RWPE1 (cell line): ENCODE measurements around the gene FAM184A.

Source experiments
- CTCF ChIA-PET: fragments of 350-600 bp; sonication (Branson Sonifier 250); formaldehyde crosslinking; extraction: SDS; loops from one replicate; lab custom pipeline; 2021; lab: Yijun Ruan, JAX
- POLR2A ChIA-PET: fragments of 400-600 bp; formaldehyde crosslinking; extraction: SDS; loops from one replicate; lab custom pipeline; 2020; ENCODE audit warnings: antibody characterized with exemption; ENCODE audit not compliant: low non-redundant PET; lab: Yijun Ruan, JAX
- DNase-seq: peaks from one replicate; pipeline ENCODE4 v3.0.0; 2012; ENCODE audit warnings: low spot score
- H3K27ac ChIP-seq: fragments of 450-650 bp; 2 replicates; pipeline ENCODE4 v1.5.1; 2017
- TF ChIP-seq, protein P1 (sequence below): fragments of 450-650 bp; conservative IDR thresholded peaks from 2 replicates; pipeline ENCODE4 v1.5.1; 2017; ENCODE audit warnings: low read depth, mild to moderate bottlenecking

FAM184A gene

DNA sequence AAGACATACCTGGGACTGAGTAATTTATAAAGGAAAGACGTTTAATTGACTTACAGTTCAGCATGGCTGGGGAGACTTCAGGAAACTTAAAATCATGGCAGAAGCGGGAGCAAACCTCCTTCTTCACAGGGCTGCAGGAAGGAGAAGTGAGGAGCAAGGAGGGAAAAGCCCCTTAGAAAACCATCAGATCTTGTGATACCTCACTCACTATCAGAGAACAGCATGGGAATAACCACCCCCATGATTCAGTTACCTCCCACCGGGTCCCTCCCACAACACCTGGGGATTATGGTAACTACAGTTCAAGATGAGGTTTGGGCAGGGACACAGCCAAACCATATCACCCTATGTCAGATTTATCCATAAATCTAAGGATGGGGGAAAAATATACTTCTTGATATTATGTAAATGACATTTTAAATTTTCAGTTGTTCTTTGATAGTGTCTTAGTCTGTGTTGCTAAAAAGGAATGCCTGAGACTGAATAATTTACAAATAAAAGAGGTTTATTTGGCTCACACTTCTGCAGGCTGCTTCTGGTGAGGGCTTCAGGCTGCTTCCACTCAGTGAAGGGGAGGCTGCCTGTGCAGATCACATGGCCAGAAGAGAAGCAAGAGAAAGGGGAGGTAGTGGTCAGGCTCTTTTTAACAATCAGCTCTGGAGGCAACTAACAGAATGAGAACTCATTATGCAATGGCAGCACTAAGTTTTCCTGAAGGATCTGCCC lies 142.3 kb downstream of the FAM184A start:
- POLR2A ChIA-PET: no interaction called here
- DNase-seq: no peak
- CTCF ChIA-PET: no interaction called here
- no peak overlapping the region for H3K27ac ChIP-seq
- TF ChIP-seq, protein P1, sequence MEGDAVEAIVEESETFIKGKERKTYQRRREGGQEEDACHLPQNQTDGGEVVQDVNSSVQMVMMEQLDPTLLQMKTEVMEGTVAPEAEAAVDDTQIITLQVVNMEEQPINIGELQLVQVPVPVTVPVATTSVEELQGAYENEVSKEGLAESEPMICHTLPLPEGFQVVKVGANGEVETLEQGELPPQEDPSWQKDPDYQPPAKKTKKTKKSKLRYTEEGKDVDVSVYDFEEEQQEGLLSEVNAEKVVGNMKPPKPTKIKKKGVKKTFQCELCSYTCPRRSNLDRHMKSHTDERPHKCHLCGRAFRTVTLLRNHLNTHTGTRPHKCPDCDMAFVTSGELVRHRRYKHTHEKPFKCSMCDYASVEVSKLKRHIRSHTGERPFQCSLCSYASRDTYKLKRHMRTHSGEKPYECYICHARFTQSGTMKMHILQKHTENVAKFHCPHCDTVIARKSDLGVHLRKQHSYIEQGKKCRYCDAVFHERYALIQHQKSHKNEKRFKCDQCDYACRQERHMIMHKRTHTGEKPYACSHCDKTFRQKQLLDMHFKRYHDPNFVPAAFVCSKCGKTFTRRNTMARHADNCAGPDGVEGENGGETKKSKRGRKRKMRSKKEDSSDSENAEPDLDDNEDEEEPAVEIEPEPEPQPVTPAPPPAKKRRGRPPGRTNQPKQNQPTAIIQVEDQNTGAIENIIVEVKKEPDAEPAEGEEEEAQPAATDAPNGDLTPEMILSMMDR: no peak

DNA sequence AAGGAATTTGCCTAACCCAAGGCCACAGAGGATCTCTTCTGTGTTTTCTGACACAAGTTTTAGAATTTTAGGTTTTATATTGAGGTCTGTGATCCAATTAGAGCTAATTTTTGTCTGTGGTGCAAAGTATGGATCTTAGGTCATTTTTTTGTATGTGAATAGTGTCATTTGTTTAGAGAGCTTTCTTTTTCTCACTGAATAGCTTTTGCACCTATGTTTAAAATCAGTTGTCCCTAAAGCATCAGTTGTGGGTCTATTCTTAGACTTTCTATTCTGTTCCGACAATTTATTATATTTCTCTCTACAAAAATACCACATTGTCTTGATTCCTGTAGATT lies 143.2 kb downstream of the FAM184A start:
- TF ChIP-seq, protein P1: no peak
- no peak for DNase-seq
- H3K27ac ChIP-seq: peak overlapping the region; percentile 96
- ChIA-PET CTCF (interaction anchor here (0.5 kb wide), 1 partner anchor 336 kb away, joined by 3 read pairs; no protein-coding TSS in a partner anchor), POLR2A (no interaction called here)

DNA sequence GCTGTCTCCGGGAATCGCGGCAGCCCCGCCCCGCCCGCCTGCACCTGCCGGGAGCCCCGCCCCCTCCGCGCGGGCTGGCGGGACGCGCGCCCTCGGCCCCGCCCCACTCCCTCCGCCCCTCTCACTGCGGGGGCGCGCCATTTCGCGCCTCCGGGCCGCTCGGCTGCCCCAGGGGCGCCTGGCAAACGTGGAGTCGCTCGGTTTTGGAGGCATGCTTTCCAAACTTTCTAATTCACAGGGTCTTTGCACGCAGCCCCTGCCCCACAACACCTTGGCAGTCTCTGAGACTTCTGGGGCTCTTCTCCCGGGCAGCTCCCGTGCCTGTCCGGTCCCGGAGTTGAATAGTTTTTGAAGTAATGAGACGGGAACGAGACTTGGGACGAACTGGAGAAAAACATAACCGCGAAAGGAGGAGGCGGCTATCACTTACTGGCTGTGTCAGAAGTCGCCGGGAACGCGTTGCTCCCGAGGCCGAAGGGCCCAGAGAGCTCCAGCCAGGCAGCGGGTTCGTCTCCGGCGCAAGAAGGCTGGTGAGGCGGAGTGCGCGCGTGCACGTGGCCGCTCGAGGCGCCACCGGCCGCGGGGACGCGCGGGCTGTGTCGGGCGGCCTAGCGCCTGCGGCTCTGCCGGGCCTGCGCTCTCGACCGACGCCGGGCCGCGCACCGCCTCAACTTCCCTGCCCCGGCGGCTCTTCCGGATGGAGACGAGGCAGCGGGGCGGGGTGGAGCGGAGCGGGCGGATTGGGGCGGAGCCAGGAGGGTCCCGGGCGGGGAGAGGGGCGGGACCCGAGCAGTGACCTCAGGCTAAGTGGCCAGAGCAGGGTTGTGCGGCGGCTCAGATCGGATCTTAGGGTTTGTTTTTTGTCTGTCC lies 143.8 kb downstream of the FAM184A start, which contains the start of gene MCM9:
Gene MCM9 (minus strand): TSS at position 699 of the 870 bp plus-strand sequence. CDS start 3,436 bp downstream, outside the sequence.
- TF ChIP-seq, protein P1: no peak
- peak; percentile 92 for DNase-seq
- CTCF ChIA-PET: interaction anchor here (0.5 kb wide), 1 partner anchor 337 kb away, joined by 3 read pairs; no protein-coding TSS in a partner anchor
- POLR2A ChIA-PET: no interaction called here
- peak within 1 kb of the TSS; percentile 96 for H3K27ac ChIP-seq

DNA sequence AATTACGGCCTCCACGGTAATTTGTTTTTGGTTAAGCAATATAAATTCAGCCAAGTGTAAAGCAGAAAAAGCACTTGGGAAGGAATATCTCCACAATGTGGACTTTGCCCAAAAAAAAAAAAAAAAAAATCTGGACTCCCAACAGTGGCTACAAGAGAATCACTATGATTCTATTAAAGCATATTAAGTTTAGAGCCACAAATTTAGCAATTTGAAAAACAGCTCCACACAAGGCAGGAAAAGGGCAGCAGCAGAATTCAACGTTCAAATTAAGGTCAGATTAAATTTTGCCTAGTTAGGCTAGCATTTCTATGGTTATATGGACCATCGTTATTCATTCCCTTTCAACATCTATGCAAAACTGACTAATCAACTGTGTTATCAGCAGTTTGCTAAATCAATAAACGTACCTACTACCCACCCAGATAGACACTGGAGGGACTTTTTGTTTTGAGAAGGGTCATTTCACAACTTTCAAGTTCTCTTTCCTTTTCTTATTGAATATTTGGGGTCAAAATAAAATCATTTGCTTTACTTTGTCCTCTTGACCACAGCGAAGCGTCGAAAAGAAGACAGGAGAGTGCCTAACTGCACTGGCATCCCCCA lies 144.5 kb downstream of the FAM184A start:
- CTCF ChIA-PET: no interaction called here

DNA sequence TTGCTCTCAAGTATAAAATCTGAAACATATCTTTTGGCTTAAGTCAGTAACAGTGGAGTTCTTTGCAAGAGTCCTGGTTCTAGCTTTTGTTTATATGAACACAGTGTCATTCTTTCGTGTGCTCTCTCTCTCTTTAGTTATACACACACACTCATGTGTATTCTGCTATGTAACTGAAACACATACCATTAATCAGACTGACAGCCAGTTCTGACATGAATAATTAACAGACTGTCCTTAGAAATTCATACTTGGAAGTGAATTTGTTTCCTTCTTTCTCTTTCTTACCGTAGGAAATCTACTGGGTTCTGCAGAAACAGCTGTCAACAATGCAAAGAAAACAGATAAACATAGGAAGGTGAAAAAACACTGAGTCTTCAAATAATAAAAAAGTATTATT lies 146.0 kb downstream of the FAM184A start:
- DNase-seq: no peak
- no peak overlapping the region for H3K27ac ChIP-seq
- ChIA-PET POLR2A (no interaction called here), CTCF (no interaction called here)
- TF ChIP-seq, protein P1: no peak

More for the DNA sequence above, 144.5 kb downstream of the FAM184A start:
- POLR2A ChIA-PET: no interaction called here
- TF ChIP-seq, protein P1: no peak
- DNase-seq: no peak
- peak overlapping the region; percentile 96 for H3K27ac ChIP-seq

DNA sequence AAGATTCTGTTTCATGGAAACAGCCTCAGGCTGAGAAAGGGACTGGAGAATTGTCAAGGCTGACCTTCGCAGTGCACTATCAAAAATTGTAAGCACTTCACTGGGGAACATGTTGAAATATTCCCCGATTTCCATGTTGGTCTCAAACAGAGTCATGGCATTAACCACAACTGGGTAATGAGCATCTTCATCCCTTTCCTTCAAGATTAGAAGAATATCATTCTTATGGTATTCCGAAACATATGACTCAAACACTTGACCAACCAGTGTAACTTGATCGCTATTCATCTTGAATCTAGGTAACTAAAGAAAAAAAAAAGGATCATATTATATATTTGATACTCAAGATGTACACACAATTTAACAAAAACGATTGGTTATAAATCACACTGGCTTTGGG lies 147.0 kb downstream of the FAM184A start:
- peak; percentile 8 for DNase-seq
- H3K27ac ChIP-seq: no peak overlapping the region
- ChIA-PET CTCF (no interaction called here), POLR2A (no interaction called here)
- TF ChIP-seq, protein P1: no peak
